HUES48 (cell line): Measurements from ENCODE around the gene HTT.
"Not testable (repeated sequence)": the region's sequence is repeated elsewhere in the genome, so short reads cannot be mapped to it uniquely, and the experiment has no call there.

Source experiments
- H3K27ac ChIP-seq: one replicate; pipeline ENCODE4 v1.7.0; 2013; ENCODE audit warnings: low read depth, low read length, inconsistent platforms
- H3K27me3 ChIP-seq: 2 replicates; pipeline ENCODE4 v1.6.1; 2013; ENCODE audit warnings: mild to moderate bottlenecking, low read length; ENCODE audit not compliant: control insufficient read depth, insufficient read depth
- H3K36me3 ChIP-seq: 2 replicates; pipeline ENCODE4 v1.6.1; 2013; ENCODE audit warnings: low read length; ENCODE audit not compliant: control insufficient read depth, insufficient read depth
- H3K4me1 ChIP-seq: 2 replicates; pipeline ENCODE4 v1.6.1; 2013; ENCODE audit warnings: mild to moderate bottlenecking, low read length; ENCODE audit not compliant: control insufficient read depth, insufficient read depth
- H3K4me3 ChIP-seq: 2 replicates; pipeline ENCODE4 v1.5.1; 2013; ENCODE audit warnings: mild to moderate bottlenecking, low read depth, low read length
- H3K9ac ChIP-seq: 2 replicates; pipeline ENCODE4 v1.6.1; 2013; ENCODE audit warnings: mild to moderate bottlenecking, low read depth, low read length, moderate library complexity
- H3K9me3 ChIP-seq: 2 replicates; pipeline ENCODE4 v1.6.1; 2013; ENCODE audit warnings: low read length; ENCODE audit not compliant: control insufficient read depth, insufficient read depth

The HTT gene

GRCh38 chr4:3151238-3151637 is 76.8 kb downstream of the HTT start:
- not testable (repeated sequence) for H3K9ac ChIP-seq, H3K27ac ChIP-seq, H3K27me3 ChIP-seq, H3K4me3 ChIP-seq, H3K9me3 ChIP-seq, H3K4me1 ChIP-seq
- peaks cover 84% of the 10 kb centered on the region for H3K36me3 ChIP-seq

GRCh38 chr4:3157366-3157765 is 82.9 kb downstream of the HTT start:
- Histone ChIP-seq H3K4me3 (no peak overlapping the region), H3K27ac (no peak overlapping the region), H3K36me3 (peaks cover 87% of the 10 kb centered on the region), H3K27me3 (no peaks in the 10 kb centered on the region), H3K9ac (no peak overlapping the region), H3K9me3 (no peaks in the 10 kb centered on the region), H3K4me1 (no peaks in the 10 kb centered on the region)

DNA sequence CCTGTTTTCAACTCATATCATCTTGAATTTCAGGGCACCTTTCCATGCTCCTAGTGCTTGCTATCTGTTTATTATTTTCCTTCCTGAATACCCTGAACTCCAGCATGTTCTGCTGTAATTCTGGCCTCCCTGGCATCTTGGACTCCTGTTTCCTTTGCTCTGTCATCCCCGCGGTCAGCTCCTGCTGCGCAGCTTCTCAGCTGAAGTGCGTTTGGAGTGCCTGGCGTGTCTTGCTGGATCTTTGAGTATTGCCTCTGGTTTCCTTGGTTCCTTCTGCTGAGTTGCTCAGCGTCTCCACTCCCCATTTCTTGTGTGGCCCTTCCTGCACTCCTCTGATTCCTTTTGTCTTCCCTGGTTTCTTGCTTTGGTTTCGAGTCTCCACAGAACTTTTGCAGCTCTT is 84.4 kb downstream of the HTT start:
- Histone ChIP-seq H3K9ac (no peak overlapping the region), H3K36me3 (peaks cover 75% of the 10 kb centered on the region), H3K4me1 (no peaks in the 10 kb centered on the region), H3K9me3 (no peaks in the 10 kb centered on the region), H3K27ac (no peak overlapping the region), H3K27me3 (no peaks in the 10 kb centered on the region), H3K4me3 (no peak overlapping the region)

DNA sequence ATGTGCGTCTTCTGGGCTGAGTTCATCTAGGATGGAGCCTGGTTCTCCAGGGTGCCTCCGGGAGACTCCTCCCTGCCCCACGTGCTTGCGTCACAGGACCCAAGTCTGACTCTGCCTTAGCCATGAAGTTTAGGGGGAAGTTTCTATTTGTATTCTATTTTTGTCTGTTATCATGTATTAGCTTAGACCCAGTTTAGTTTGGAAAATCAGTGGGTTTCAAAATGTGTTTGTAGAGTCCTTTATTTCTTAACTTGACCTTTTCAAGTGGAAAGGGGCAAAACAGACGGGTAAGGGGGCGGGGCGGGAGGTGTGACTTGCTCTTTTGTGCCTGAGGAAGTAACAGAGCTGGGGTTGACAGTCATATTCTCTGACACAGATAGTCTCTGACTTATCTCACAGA is 86.0 kb downstream of the HTT start:
- Histone ChIP-seq H3K4me1 (no peaks in the 10 kb centered on the region), H3K9me3 (no peaks in the 10 kb centered on the region), H3K4me3 (no peak overlapping the region), H3K9ac (no peak overlapping the region), H3K27me3 (no peaks in the 10 kb centered on the region), H3K36me3 (peaks cover 64% of the 10 kb centered on the region), H3K27ac (no peak overlapping the region)

GRCh38 chr4:3161044-3161443 is 86.6 kb downstream of the HTT start:
- H3K9me3 ChIP-seq, H3K4me1 ChIP-seq, H3K9ac ChIP-seq, H3K27ac ChIP-seq, H3K4me3 ChIP-seq, H3K27me3 ChIP-seq: not testable (repeated sequence)
- peaks cover 59% of the 10 kb centered on the region for H3K36me3 ChIP-seq

GRCh38 chr4:3166434-3166833 is 92.0 kb downstream of the HTT start:
- H3K9ac ChIP-seq, H3K4me3 ChIP-seq, H3K9me3 ChIP-seq, H3K27me3 ChIP-seq: not testable (repeated sequence)
- H3K36me3 ChIP-seq = peaks cover 11% of the 10 kb centered on the region; the same call in 1 of the 2 replicates
- peaks cover 17% of the 10 kb centered on the region for H3K4me1 ChIP-seq
- peak overlapping the region; percentile 59 for H3K27ac ChIP-seq

DNA sequence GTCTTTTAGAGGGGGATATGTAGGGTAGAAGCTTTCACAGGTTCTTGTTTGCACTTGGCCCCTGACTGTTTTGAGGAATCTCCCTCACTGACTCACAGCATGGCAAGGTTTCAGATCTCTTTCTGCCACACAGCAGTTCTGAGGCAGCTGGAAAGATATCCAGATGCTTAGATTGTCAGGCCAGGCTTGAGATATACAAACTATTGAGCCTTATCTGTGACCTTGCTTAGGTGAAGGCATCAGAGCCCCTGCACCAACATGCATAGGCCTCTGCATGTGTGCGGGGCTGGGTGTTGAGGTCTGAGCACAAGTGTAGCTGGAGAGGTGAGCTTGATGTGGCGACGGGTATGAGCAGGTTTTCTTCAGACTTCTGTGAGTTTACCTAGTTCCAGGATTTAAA is 93.5 kb downstream of the HTT start:
- no peaks in the 10 kb centered on the region for H3K9me3 ChIP-seq
- peaks cover 17% of the 10 kb centered on the region for H3K4me1 ChIP-seq
- 0 out of 2 replicates have a peak overlapping the region, but pooled peaks have one; percentile 1 for H3K9ac ChIP-seq
- peak overlapping the region; percentile 74 for H3K27ac ChIP-seq
- peaks cover 19% of the 10 kb centered on the region for H3K36me3 ChIP-seq
- H3K4me3 ChIP-seq = no peak overlapping the region
- H3K27me3 ChIP-seq = no peaks in the 10 kb centered on the region

DNA sequence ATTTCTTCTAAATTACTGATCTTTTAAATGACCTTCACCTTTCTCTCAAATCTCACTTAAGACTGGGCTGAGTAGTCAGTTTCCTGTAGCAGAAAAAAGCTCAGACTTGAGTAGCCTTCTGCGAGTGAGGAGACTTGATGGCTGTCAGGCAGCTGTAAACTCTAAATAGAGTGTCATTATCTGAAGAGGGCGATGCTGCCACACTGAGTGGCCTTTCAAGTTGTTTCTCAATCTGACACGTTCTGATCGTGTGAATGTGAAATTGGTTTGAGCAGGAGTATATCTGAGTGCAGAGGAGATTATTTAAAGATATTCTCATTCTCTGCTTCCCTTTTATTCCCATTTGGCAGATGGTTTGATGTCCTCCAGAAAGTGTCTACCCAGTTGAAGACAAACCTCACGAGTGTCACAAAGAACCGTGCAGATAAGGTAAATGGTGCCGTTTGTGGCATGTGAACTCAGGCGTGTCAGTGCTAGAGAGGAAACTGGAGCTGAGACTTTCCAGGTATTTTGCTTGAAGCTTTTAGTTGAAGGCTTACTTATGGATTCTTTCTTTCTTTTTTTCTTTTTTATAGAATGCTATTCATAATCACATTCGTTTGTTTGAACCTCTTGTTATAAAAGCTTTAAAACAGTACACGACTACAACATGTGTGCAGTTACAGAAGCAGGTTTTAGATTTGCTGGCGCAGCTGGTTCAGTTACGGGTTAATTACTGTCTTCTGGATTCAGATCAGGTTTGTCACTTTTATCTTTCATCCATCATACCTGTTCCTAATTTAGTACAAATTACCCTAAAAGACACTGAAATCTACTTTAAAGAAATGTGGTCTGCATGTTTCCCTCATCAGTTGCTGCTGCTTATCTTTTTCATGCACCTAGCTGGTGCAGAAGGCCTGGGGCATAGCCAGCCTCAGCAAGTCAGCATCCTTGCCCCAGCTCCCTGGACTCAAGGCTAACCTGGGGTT is 100.2 kb downstream of the HTT start:
- no peak overlapping the region for H3K9ac ChIP-seq
- H3K27ac ChIP-seq = no peak overlapping the region
- H3K27me3 ChIP-seq = no peaks in the 10 kb centered on the region
- H3K4me3 ChIP-seq = no peak overlapping the region
- H3K4me1 ChIP-seq = no peaks in the 10 kb centered on the region
- no peaks in the 10 kb centered on the region for H3K9me3 ChIP-seq
- peaks cover 79% of the 10 kb centered on the region for H3K36me3 ChIP-seq

DNA sequence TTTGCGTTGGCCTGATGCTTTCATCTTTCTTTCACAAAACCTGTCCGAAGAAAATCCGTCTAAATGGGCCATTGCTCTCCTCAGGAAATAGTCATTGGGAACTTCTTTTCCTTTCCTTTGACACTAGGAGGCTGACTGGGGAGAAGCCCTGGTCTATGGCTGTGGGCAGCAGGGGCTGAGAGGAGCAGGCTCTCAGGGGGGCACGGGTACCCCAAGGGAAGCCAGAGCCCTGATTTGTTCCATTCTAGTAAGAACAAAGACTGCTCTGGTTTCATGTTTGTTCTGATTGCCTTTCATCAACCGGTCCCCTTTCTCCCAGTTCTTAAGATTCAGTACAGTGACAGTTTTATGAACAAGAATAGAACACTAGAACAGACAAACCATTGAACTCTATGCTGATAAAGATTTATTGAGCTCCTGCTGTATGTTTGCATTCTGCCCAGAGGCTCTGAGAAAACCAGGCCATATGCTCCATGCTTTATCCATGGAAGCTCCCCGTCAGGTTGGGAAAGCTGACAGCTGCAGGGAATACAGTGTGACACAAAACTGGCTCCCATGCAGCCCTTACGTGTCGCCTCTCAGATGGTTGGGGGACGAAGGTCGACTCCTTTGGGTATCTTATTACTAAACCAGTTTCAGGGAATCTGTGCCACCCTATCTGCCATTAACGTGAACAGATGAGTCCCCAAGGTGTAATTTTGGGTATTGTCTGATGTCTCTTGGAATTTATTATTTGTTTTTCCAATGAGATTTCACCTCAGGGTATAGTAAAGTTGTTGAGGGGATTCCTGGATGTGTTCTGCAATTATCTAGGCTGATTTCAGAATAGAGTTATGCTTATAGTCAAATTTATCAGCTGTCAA is 102.1 kb downstream of the HTT start:
- Histone ChIP-seq H3K4me1 (no peaks in the 10 kb centered on the region), H3K36me3 (peaks cover 89% of the 10 kb centered on the region), H3K27ac (no peak overlapping the region), H3K4me3 (no peak overlapping the region), H3K9ac (no peak overlapping the region), H3K9me3 (no peaks in the 10 kb centered on the region), H3K27me3 (no peaks in the 10 kb centered on the region)

GRCh38 chr4:3177426-3177825 is 102.9 kb downstream of the HTT start:
- no peaks in the 10 kb centered on the region for H3K9me3 ChIP-seq
- no peaks in the 10 kb centered on the region for H3K27me3 ChIP-seq
- H3K9ac ChIP-seq = no peak overlapping the region
- no peaks in the 10 kb centered on the region for H3K4me1 ChIP-seq
- H3K4me3 ChIP-seq = no peak overlapping the region
- peaks cover 89% of the 10 kb centered on the region for H3K36me3 ChIP-seq
- H3K27ac ChIP-seq = no peak overlapping the region

- no peak overlapping the region for H3K27ac ChIP-seq
- no peaks in the 10 kb centered on the region for H3K4me1 ChIP-seq
- no peak overlapping the region for H3K4me3 ChIP-seq
- H3K9me3 ChIP-seq = no peaks in the 10 kb centered on the region
- peaks cover 89% of the 10 kb centered on the region for H3K36me3 ChIP-seq
- H3K27me3 ChIP-seq = no peaks in the 10 kb centered on the region
- no peak overlapping the region for H3K9ac ChIP-seq
These were observed 103.4 kb downstream of the HTT start for GRCh38 chr4:3177905-3178304.
